Cortex of kidney (tissue), 1 donor: ENCODE data around the gene ANKRD7.
"Not testable (repeated sequence)": the region's sequence is repeated elsewhere in the genome, so short reads cannot be mapped to it uniquely, and the experiment has no call there.

Experiments
- DNase-seq: peaks from one replicate; lab custom pipeline; 2025; lab: John Stamatoyannopoulos, UW

The ANKRD7 gene

GRCh38 chr7:118233799-118234198 lies 9.3 kb downstream of the ANKRD7 start:
- DNase-seq = no peak

GRCh38 chr7:118239014-118239413 lies 14.5 kb downstream of the ANKRD7 start:
- DNase-seq = no peak

- not testable (repeated sequence) for DNase-seq
Measured at GRCh38 chr7:118240320-118240719, 15.8 kb downstream of the ANKRD7 start.

GRCh38 chr7:118243695-118244094 lies 19.2 kb downstream of the ANKRD7 start:
- no peak for DNase-seq

- no peak for DNase-seq
Measured at GRCh38 chr7:118245267-118246040, 20.9 kb downstream of the ANKRD7 start.

GRCh38 chr7:118250860-118251494 lies 26.5 kb downstream of the ANKRD7 start:
- DNase-seq = no peak

- DNase-seq = no peak
Measured at GRCh38 chr7:118252087-118252486, 27.6 kb downstream of the ANKRD7 start.

GRCh38 chr7:118259115-118259514 lies 34.6 kb downstream of the ANKRD7 start:
- no peak for DNase-seq

- DNase-seq = no peak
Measured at GRCh38 chr7:118264836-118265235, 40.3 kb downstream of the ANKRD7 start.

GRCh38 chr7:118280319-118281012 lies 56.0 kb downstream of the ANKRD7 start:
- no peak for DNase-seq

- DNase-seq = no peak
Measured at GRCh38 chr7:118281196-118281595, 56.7 kb downstream of the ANKRD7 start.

- DNase-seq = no peak
Measured at GRCh38 chr7:118285358-118285757, 60.9 kb downstream of the ANKRD7 start.

- DNase-seq = no peak
Measured at GRCh38 chr7:118286131-118286530, 61.6 kb downstream of the ANKRD7 start.

GRCh38 chr7:118288098-118288497 lies 63.6 kb downstream of the ANKRD7 start:
- DNase-seq = no peak

- no peak for DNase-seq
Measured at GRCh38 chr7:118289476-118289875, 65.0 kb downstream of the ANKRD7 start.
